GM19328 (cell line): ENCODE results near the gene DDX1.

ENCODE experiments used
- ATAC-seq: cut with Tn5 transposase; IDR thresholded peaks from one replicate; pipeline ENCODE4 v1.9.1; 2021; ENCODE audit warnings: mild to moderate bottlenecking, moderate library complexity; ENCODE audit not compliant: unreplicated experiment

Gene DDX1

GRCh38 chr2:15561574-15562344 lies 29.9 kb upstream of the DDX1 start:
- peak; percentile 32 for ATAC-seq

GRCh38 chr2:15562354-15563031 lies 29.2 kb upstream of the DDX1 start:
- ATAC-seq, result no peak

- no peak for ATAC-seq
Observed at GRCh38 chr2:15563227-15564100, 28.2 kb upstream of the DDX1 start.

GRCh38 chr2:15565392-15565791 lies 26.3 kb upstream of the DDX1 start:
- ATAC-seq, result no peak

GRCh38 chr2:15565994-15566671 lies 25.5 kb upstream of the DDX1 start:
- no peak for ATAC-seq

GRCh38 chr2:15566912-15567311 lies 24.8 kb upstream of the DDX1 start:
- no peak for ATAC-seq

- ATAC-seq, result no peak
Observed at GRCh38 chr2:15568874-15569273, 22.8 kb upstream of the DDX1 start.

GRCh38 chr2:15570104-15570503 lies 21.6 kb upstream of the DDX1 start:
- no peak for ATAC-seq

- ATAC-seq, result no peak
Observed at GRCh38 chr2:15571729-15572128, 19.9 kb upstream of the DDX1 start.

GRCh38 chr2:15577071-15577735 lies 14.5 kb upstream of the DDX1 start:
- peak; percentile 88 for ATAC-seq

- ATAC-seq, result no peak
Observed at GRCh38 chr2:15579641-15580040, 12.0 kb upstream of the DDX1 start.

- ATAC-seq, result no peak
Observed at GRCh38 chr2:15580451-15580850, 11.2 kb upstream of the DDX1 start.

- ATAC-seq, result no peak
Observed at GRCh38 chr2:15582710-15583357, 8.8 kb upstream of the DDX1 start.

- no peak for ATAC-seq
Observed at GRCh38 chr2:15583826-15584225, 7.8 kb upstream of the DDX1 start.

- no peak for ATAC-seq
Observed at GRCh38 chr2:15584316-15584715, 7.4 kb upstream of the DDX1 start.

- ATAC-seq, result no peak
Observed at GRCh38 chr2:15584767-15585469, 6.8 kb upstream of the DDX1 start.

GRCh38 chr2:15588329-15588919 lies 3.2 kb upstream of the DDX1 start:
- no peak for ATAC-seq

GRCh38 chr2:15591373-15591691 lies 336 bp upstream of the DDX1 start:
- ATAC-seq, result no peak

GRCh38 chr2:15593327-15593705 lies 1.6 kb downstream of the DDX1 start:
- ATAC-seq, result no peak
